Loucy (cell line): ENCODE data around the gene GABRQ.
"Not testable (repeated sequence)": the region's sequence is repeated elsewhere in the genome, so short reads cannot be mapped to it uniquely, and the experiment has no call there.

ENCODE experiments used
- H2AFZ ChIP-seq: fragments of 200-600 bp; sonication (generic); 2 replicates; pipeline ENCODE4 v1.6.0; 2016; ENCODE audit warnings: antibody characterized with exemption, mild to moderate bottlenecking, low read length, moderate library complexity
- H3F3A ChIP-seq: fragments of 200-600 bp; 2 replicates; pipeline ENCODE4 v1.6.0; 2016; ENCODE audit warnings: antibody characterized with exemption, low read depth, mild to moderate bottlenecking
- H3K27me3 ChIP-seq: fragments of 200-600 bp; sonication (generic); 2 replicates; pipeline ENCODE4 v1.6.1; 2014; ENCODE audit warnings: low read length, mild to moderate bottlenecking; ENCODE audit not compliant: insufficient read depth, poor library complexity, severe bottlenecking
- H3K36me3 ChIP-seq: fragments of 200-600 bp; sonication (generic); 2 replicates; pipeline ENCODE4 v1.6.1; 2016; ENCODE audit warnings: low read length; ENCODE audit not compliant: insufficient read depth
- H3K4me1 ChIP-seq: fragments of 200-600 bp; sonication (generic); 2 replicates; pipeline ENCODE4 v1.5.1; 2014; ENCODE audit warnings: low read length, mild to moderate bottlenecking; ENCODE audit not compliant: insufficient read depth, poor library complexity, severe bottlenecking
- H3K4me2 ChIP-seq: fragments of 200-600 bp; sonication (generic); 2 replicates; pipeline ENCODE4 v1.6.0; 2014; ENCODE audit warnings: antibody characterized with exemption, low read length, low read depth, mild to moderate bottlenecking; ENCODE audit not compliant: poor library complexity, severe bottlenecking
- H3K4me3 ChIP-seq: fragments of 200-600 bp; sonication (generic); 2 replicates; pipeline ENCODE4 v1.5.1; 2014; ENCODE audit warnings: low read length, mild to moderate bottlenecking, mixed read lengths; ENCODE audit not compliant: poor library complexity, severe bottlenecking
- H3K79me2 ChIP-seq: fragments of 200-600 bp; sonication (generic); 2 replicates; pipeline ENCODE4 v1.6.1; 2014; ENCODE audit warnings: low read length; ENCODE audit not compliant: insufficient read depth
- H3K9ac ChIP-seq: fragments of 200-600 bp; sonication (generic); 2 replicates; pipeline ENCODE4 v1.6.0; 2014; ENCODE audit warnings: mild to moderate bottlenecking, low read depth, low read length, moderate library complexity; ENCODE audit not compliant: poor library complexity, severe bottlenecking
- H3K9me2 ChIP-seq: fragments of 200-600 bp; sonication (generic); replicated peaks from 2 replicates; pipeline ENCODE4 v1.6.1; 2016; ENCODE audit warnings: low read depth, low read length, mixed read lengths
- H3K9me3 ChIP-seq: fragments of 200-600 bp; sonication (generic); 2 replicates; pipeline ENCODE4 v1.6.1; 2014; ENCODE audit warnings: mild to moderate bottlenecking, antibody characterized with exemption, low read length, low read depth; ENCODE audit not compliant: insufficient read depth
- H4K20me1 ChIP-seq: fragments of 200-600 bp; sonication (generic); 2 replicates; pipeline ENCODE4 v1.6.0; 2014; ENCODE audit warnings: antibody characterized with exemption, low read length, mild to moderate bottlenecking; ENCODE audit not compliant: insufficient read depth, poor library complexity, severe bottlenecking

GABRQ gene

DNA sequence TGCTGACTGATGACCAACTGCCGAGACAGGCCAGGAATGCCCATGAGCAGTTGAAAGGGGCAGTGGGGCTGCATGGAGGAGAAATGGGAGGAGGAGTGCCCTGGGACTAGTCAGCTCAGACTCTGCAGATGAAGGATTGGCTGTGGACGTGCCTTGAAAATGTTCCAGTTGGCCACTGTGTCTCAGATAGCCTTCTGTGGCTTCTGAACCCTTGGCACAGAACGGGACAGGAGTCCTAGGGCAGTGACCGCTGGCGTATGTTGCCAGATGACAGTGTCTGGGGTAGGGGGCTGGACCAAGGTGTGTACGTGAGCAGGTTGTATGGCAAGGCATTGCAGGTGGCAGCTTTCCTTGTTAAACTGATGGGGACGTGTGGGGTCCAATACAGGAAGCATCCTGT lies 68.8 kb downstream of the GABRQ start:
- H3K36me3 ChIP-seq, H4K20me1 ChIP-seq, H3K9me2 ChIP-seq, H3K4me2 ChIP-seq, H3F3A ChIP-seq, H2AFZ ChIP-seq, H3K79me2 ChIP-seq, H3K4me1 ChIP-seq, H3K9ac ChIP-seq, H3K27me3 ChIP-seq, H3K9me3 ChIP-seq, H3K4me3 ChIP-seq: not testable (repeated sequence)
